SU-DHL-6 (cell line): ENCODE results near the gene TMEM178B.

Experiments
- CTCF ChIP-seq: fragments of 200-600 bp; sonication (generic); IDR thresholded peaks from one replicate; pipeline ENCODE4 v1.5.1; 2017; ENCODE audit warnings: antibody characterized with exemption, mild to moderate bottlenecking, low read length, moderate library complexity; ENCODE audit not compliant: insufficient read depth, poor library complexity, severe bottlenecking
- EZH2phosphoT487 ChIP-seq: fragments of 200-600 bp; sonication (generic), shearing (Covaris generic); conservative IDR thresholded peaks from 2 replicates; pipeline ENCODE4 v1.6.1; 2018; ENCODE audit warnings: mild to moderate bottlenecking, antibody characterized with exemption, low read length, moderate library complexity, mixed read lengths

GRCh38 chr7:141074997-141075396 is 1.1 kb downstream of the TMEM178B start:
- TF ChIP-seq CTCF (no peak), EZH2phosphoT487 (no peak)
